HG03520 (cell line): ENCODE measurements around the gene AZI2.

Source experiments
- ATAC-seq: cut with Tn5 transposase; IDR thresholded peaks from one replicate; pipeline ENCODE4 v1.9.1; 2021; ENCODE audit warnings: mild to moderate bottlenecking, moderate library complexity; ENCODE audit not compliant: unreplicated experiment

The AZI2 gene

GRCh38 chr3:28301688-28302087 is 46.9 kb downstream of the AZI2 start:
- ATAC-seq, result no peak

GRCh38 chr3:28300345-28300962 is 48.2 kb downstream of the AZI2 start:
- no peak for ATAC-seq

- ATAC-seq, result no peak
Measured at GRCh38 chr3:28299705-28300104, 48.9 kb downstream of the AZI2 start.

- no peak for ATAC-seq
Measured at GRCh38 chr3:28295898-28296490, 52.6 kb downstream of the AZI2 start.

- ATAC-seq, result no peak
Measured at GRCh38 chr3:28294667-28295413, 53.8 kb downstream of the AZI2 start.

GRCh38 chr3:28292622-28293021 is 56.0 kb downstream of the AZI2 start:
- ATAC-seq, result no peak

- ATAC-seq, result no peak
Measured at GRCh38 chr3:28291577-28291976, 57.0 kb downstream of the AZI2 start.

- ATAC-seq, result no peak
Measured at GRCh38 chr3:28290863-28291300, 57.7 kb downstream of the AZI2 start.

- ATAC-seq, result no peak
Measured at GRCh38 chr3:28287046-28287445, 61.6 kb downstream of the AZI2 start.

- ATAC-seq, result peak; percentile 86
Measured at GRCh38 chr3:28286595-28286994, 62.0 kb downstream of the AZI2 start.

GRCh38 chr3:28280781-28281180 is 67.8 kb downstream of the AZI2 start:
- no peak for ATAC-seq

GRCh38 chr3:28279770-28280169 is 68.9 kb downstream of the AZI2 start:
- no peak for ATAC-seq

- no peak for ATAC-seq
Measured at GRCh38 chr3:28278918-28279317, 69.7 kb downstream of the AZI2 start.

GRCh38 chr3:28273837-28274236 is 74.8 kb downstream of the AZI2 start:
- ATAC-seq, result no peak
